ENCODE measurements around the gene TLCD1. TPM values are rescaled to one million over a fixed set of nuclear protein-coding genes. Genes with fewer than 3 reads are reported as not detected.

TLCD1 gene
- polyA plus RNA-seq, 2 of the 4 experiments (the other 2 are of a cell fraction), result 36.7 to 83.3 TPM

GRCh38 chr17:28728364-28729200, 2.5 kb upstream of the TLCD1 start, which contains the start of gene NEK8 (continued):
- TF ChIP-seq ELK1 (IDR thresholded peaks at IDR 0.05; ENCODE audit: low read depth, low read length) (peak; percentile 51; the same call in 1 of the 2 replicates), ATOH8 (CRISPR knock-in tag; IDR thresholded peaks at IDR 0.05; ENCODE audit: low read depth) (no peak), KDM5A (IDR thresholded peaks at IDR 0.05) (no peak), CHD4 (IDR thresholded peaks at IDR 0.05; ENCODE audit: borderline replicate concordance) (no peak), PHF8 (IDR thresholded peaks at IDR 0.05; ENCODE audit: borderline replicate concordance, low read depth) (peak; percentile 60; the same call in 1 of the 2 replicates), SREBF2 (IDR thresholded peaks at IDR 0.05) (no peak), GATA3 (IDR thresholded peaks at IDR 0.05; ENCODE audit: borderline replicate concordance) (0 out of 2 replicates have a peak, but pooled peaks have one; percentile 4), ZNF302 (CRISPR knock-in tag; IDR thresholded peaks at IDR 0.05) (no peak), FOXS1 (CRISPR knock-in tag; IDR thresholded peaks at IDR 0.05) (no peak), CEBPB (IDR thresholded peaks at IDR 0.05) (no peak), CBX8 (IDR thresholded peaks at IDR 0.05) (no peak), USF2 (IDR thresholded peaks at IDR 0.05) (no peak), FOSL2 (IDR thresholded peaks at IDR 0.05) (no peak), FOSL2 (CRISPR knock-in tag; IDR thresholded peaks at IDR 0.05) (no peak), HDAC2 (IDR thresholded peaks at IDR 0.05) (no peak), CHD2 (IDR thresholded peaks at IDR 0.05; ENCODE audit: low read length, partially characterized antibody) (no peak), RAD21 (conservative IDR thresholded peaks at IDR 0.05 in 1 of 2, IDR thresholded peaks at IDR 0.05 in 1 of 2) (no peak), MAFK (IDR thresholded peaks at IDR 0.05; ENCODE audit: partially characterized antibody) (no peak), BCL3 (IDR thresholded peaks at IDR 0.05) (peak; percentile 83; the same call in 2 of the 3 replicates), EHMT2 (IDR thresholded peaks at IDR 0.05; ENCODE audit: low read depth) (no peak), BHLHE40 (IDR thresholded peaks at IDR 0.05; ENCODE audit: low read depth, low read length) (no peak), TFCP2L1 (CRISPR knock-in tag; IDR thresholded peaks at IDR 0.05) (0 out of 2 replicates have a peak, but pooled peaks have one; percentile 26), HEYL (CRISPR knock-in tag; IDR thresholded peaks at IDR 0.05) (no peak), FOSB (CRISPR knock-in tag; IDR thresholded peaks at IDR 0.05) (peak; percentile 78; the same call in 1 of the 2 replicates), RARB (CRISPR knock-in tag; IDR thresholded peaks at IDR 0.05) (0 out of 2 replicates have a peak, but pooled peaks have one; percentile 12), ESRRA (IDR thresholded peaks at IDR 0.05; ENCODE audit: borderline replicate concordance, low read length) (no peak), POLR2A (IDR thresholded peaks at IDR 0.05; ENCODE audit: low read length) (peak; percentile 77; the same call in 1 of the 2 replicates), NR3C1 (IDR thresholded peaks at IDR 0.05) (no peak), JUNB (IDR thresholded peaks at IDR 0.05) (no peak), HOXB13 (CRISPR knock-in tag; IDR thresholded peaks at IDR 0.05; ENCODE audit: low read depth) (no peak), MYC (IDR thresholded peaks at IDR 0.05; ENCODE audit: borderline replicate concordance, low read length) (peak; percentile 32; the same call in 1 of the 2 replicates), TP53 (CRISPR knock-in tag; IDR thresholded peaks at IDR 0.05) (no peak), HOXB5 (CRISPR knock-in tag; IDR thresholded peaks at IDR 0.05) (peak; percentile 59; the same call in 1 of the 2 replicates), HOXA7 (CRISPR knock-in tag; IDR thresholded peaks at IDR 0.05) (peak; percentile 85; the same call in 1 of the 2 replicates), HES2 (IDR thresholded peaks at IDR 0.05) (no peak)
